ENCODE data around the gene COL4A6.
A peak's percentile ranks its signal among the peaks of the same experiment; 100 is the strongest.

The COL4A6 gene

GRCh38 chrX:108323751-108324150 lies 114.5 kb downstream of the COL4A6 start:
- DNase-seq, result no peak

- no peak for DNase-seq
These were observed 116.0 kb downstream of the COL4A6 start for GRCh38 chrX:108322234-108322633.

GRCh38 chrX:108316456-108316855 lies 121.8 kb downstream of the COL4A6 start:
- no peak for DNase-seq

GRCh38 chrX:108313669-108314068 lies 124.6 kb downstream of the COL4A6 start:
- no peak for DNase-seq

GRCh38 chrX:108312957-108313356 lies 125.3 kb downstream of the COL4A6 start:
- DNase-seq, result peak; percentile 49

GRCh38 chrX:108312011-108312410 lies 126.2 kb downstream of the COL4A6 start:
- DNase-seq, result no peak

- DNase-seq, result no peak
These were observed 127.7 kb downstream of the COL4A6 start for GRCh38 chrX:108310506-108310905.

GRCh38 chrX:108309144-108309543 lies 129.1 kb downstream of the COL4A6 start:
- DNase-seq, result no peak

GRCh38 chrX:108307132-108308085 lies 130.8 kb downstream of the COL4A6 start:
- no peak for DNase-seq

- no peak for DNase-seq
These were observed 132.1 kb downstream of the COL4A6 start for GRCh38 chrX:108306086-108306485.

GRCh38 chrX:108304757-108305156 lies 133.5 kb downstream of the COL4A6 start:
- no peak for DNase-seq

GRCh38 chrX:108304210-108304609 lies 134.0 kb downstream of the COL4A6 start:
- DNase-seq, result peak; percentile 52

- DNase-seq, result no peak
These were observed 134.5 kb downstream of the COL4A6 start for GRCh38 chrX:108303682-108304081.

- no peak for DNase-seq
These were observed 138.5 kb downstream of the COL4A6 start for GRCh38 chrX:108299704-108300103.

GRCh38 chrX:108299101-108299591 lies 139.1 kb downstream of the COL4A6 start:
- DNase-seq, result peak; percentile 29

GRCh38 chrX:108298165-108298602 lies 140.0 kb downstream of the COL4A6 start:
- no peak for DNase-seq

GRCh38 chrX:108297290-108297689 lies 140.9 kb downstream of the COL4A6 start:
- DNase-seq, result no peak

- no peak for DNase-seq
These were observed 146.2 kb downstream of the COL4A6 start for GRCh38 chrX:108292053-108292452.

GRCh38 chrX:108285918-108286317 lies 152.3 kb downstream of the COL4A6 start:
- no peak for DNase-seq

- DNase-seq, result no peak
These were observed 152.9 kb downstream of the COL4A6 start for GRCh38 chrX:108285356-108285755.

GRCh38 chrX:108275732-108276131 lies 162.5 kb downstream of the COL4A6 start:
- no peak for DNase-seq

- peak; percentile 93 for DNase-seq
These were observed 166.8 kb downstream of the COL4A6 start for GRCh38 chrX:108271397-108271787.

GRCh38 chrX:108270739-108271396 lies 167.4 kb downstream of the COL4A6 start:
- DNase-seq, result peak; percentile 93

GRCh38 chrX:108270280-108270679 lies 167.9 kb downstream of the COL4A6 start:
- peak; percentile 86 for DNase-seq
